ENCODE results near the gene ECE1.

DNA sequence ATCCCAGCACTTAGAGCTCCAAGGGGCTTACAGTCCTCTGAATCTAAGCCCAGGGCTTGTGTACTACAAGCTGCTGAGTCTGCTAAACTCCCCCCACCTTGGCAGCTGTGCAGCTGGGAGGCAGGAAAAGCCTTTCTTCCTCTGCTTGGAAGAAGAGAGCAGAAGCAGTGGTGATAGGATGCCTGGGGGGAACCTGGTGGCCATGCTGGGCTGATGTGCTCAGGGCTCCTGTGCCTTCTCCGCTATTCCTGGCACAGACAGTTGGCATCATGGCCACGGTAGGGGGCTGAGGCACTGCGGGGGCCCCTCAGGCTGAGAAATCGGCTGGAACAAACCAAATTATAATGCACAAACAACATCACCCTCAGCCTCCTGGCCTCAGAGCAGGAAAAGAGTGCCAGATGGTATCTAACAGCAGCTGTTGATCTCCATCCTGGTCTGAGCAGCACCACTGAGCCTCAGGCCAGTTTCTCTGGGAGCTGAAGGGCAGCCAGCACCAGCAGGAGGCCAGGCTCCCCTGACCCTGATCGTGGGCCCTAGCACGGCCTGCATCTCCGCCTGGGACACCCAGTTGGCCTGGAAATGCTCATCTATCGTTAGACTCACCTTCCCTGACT is 35.8 kb downstream of the ECE1 start:
- TF ChIP-seq POLR2A (IDR thresholded peaks at IDR 0.05): no peak
- TF ChIP-seq, protein P1, sequence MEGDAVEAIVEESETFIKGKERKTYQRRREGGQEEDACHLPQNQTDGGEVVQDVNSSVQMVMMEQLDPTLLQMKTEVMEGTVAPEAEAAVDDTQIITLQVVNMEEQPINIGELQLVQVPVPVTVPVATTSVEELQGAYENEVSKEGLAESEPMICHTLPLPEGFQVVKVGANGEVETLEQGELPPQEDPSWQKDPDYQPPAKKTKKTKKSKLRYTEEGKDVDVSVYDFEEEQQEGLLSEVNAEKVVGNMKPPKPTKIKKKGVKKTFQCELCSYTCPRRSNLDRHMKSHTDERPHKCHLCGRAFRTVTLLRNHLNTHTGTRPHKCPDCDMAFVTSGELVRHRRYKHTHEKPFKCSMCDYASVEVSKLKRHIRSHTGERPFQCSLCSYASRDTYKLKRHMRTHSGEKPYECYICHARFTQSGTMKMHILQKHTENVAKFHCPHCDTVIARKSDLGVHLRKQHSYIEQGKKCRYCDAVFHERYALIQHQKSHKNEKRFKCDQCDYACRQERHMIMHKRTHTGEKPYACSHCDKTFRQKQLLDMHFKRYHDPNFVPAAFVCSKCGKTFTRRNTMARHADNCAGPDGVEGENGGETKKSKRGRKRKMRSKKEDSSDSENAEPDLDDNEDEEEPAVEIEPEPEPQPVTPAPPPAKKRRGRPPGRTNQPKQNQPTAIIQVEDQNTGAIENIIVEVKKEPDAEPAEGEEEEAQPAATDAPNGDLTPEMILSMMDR (IDR thresholded peaks at IDR 0.05): no peak

Data from uterus (tissue), 2 donors.